ENCODE data around the gene GDF9.

GRCh38 chr5:132887283-132887682 lies 21.0 kb upstream of the GDF9 start:
- TF ChIP-seq CTCF (IDR thresholded peaks at IDR 0.05) (no peak), POLR2A (IDR thresholded peaks at IDR 0.05) (no peak), POLR2AphosphoS5 (IDR thresholded peaks at IDR 0.05) (no peak), EP300 (IDR thresholded peaks at IDR 0.05) (no peak)

All from upper lobe of left lung (tissue), 4 donors.